Thyroid gland (tissue), 4 donors: ENCODE data around the gene PNPLA2. TPM values are rescaled to one million over a fixed set of nuclear protein-coding genes. Genes with fewer than 3 reads are reported as not detected.

Experiments
- DNase-seq, 2 donors: peaks; one replicate each; pipeline ENCODE4 v3.0.0-alpha.2; 2019
- H3K27ac ChIP-seq, 3 donors: fragments of 200-600 bp; sonication (generic); 1 replicate in 2 of 3; 2 replicates in 1 of 3; pipeline ENCODE4 v1.5.1; 2016 to 2019; ENCODE audit warnings: mild to moderate bottlenecking in 1 of 3, moderate library complexity in 1 of 3
- H3K27me3 ChIP-seq: fragments of 200-600 bp; sonication (generic); one replicate; pipeline ENCODE4 v1.5.1; 2019
- H3K36me3 ChIP-seq, 2 donors: fragments of 200-600 bp; sonication (generic); one replicate each; pipeline ENCODE4 v1.5.1; 2016 to 2019
- H3K4me1 ChIP-seq, 2 donors: fragments of 200-600 bp; sonication (generic); one replicate each; pipeline ENCODE4 v1.5.1; 2017 to 2019
- H3K4me3 ChIP-seq, 3 donors: fragments of 200-600 bp; sonication (generic); replicated peaks in 1 of 3; 1 replicate in 2 of 3; 2 replicates in 1 of 3; pipeline ENCODE4 v1.5.1; 2016; ENCODE audit warnings: mild to moderate bottlenecking in 1 of 3
- H3K9me3 ChIP-seq: fragments of 200-600 bp; sonication (generic); one replicate; pipeline ENCODE4 v1.5.1; 2017
- POLR2A ChIP-seq, 2 donors: fragments of 450-650 bp; IDR thresholded peaks; one replicate each; pipeline ENCODE4 v1.6.1; 2017; ENCODE audit warnings: antibody characterized with exemption in 2 of 2, mild to moderate bottlenecking in 2 of 2, moderate library complexity in 1 of 2
- WGBS, 2 donors: methylation state at CpG; one replicate each; pipeline ENCODE4 v1.1.5; 2017; 5-methylcytosine and 5-hydroxymethylcytosine counted together
- intact Hi-C: fragments of 100-400 bp; cut with DNase I; formaldehyde crosslinking; loops from one replicate; pipeline ENCODE4 v1.15.1; 2023
- total RNA-seq, 4 donors: library from RNA; depleted of rRNA; stranded (reverse); fragments of >200 nt; gene quantifications; one replicate each; pipeline ENCODE4 v1.2.3, GENCODE V29; 2016
- TF ChIP-seq, protein P1 (sequence below), 6 experiments: fragments of 200-600 bp in 3 of 6; fragments of 450-650 bp in 3 of 6; sonication (generic) in 3 of 6; IDR thresholded peaks; one replicate each; pipeline ENCODE4 v1.5.1; 2016 to 2019; ENCODE audit warnings: antibody characterized with exemption in 6 of 6, mild to moderate bottlenecking in 2 of 6, inconsistent platforms in 1 of 6, moderate library complexity in 1 of 6

PNPLA2 gene
- total RNA-seq, 4 donors from 2014 or later = 35.8 to 95.0 (median 57.6) TPM

DNA sequence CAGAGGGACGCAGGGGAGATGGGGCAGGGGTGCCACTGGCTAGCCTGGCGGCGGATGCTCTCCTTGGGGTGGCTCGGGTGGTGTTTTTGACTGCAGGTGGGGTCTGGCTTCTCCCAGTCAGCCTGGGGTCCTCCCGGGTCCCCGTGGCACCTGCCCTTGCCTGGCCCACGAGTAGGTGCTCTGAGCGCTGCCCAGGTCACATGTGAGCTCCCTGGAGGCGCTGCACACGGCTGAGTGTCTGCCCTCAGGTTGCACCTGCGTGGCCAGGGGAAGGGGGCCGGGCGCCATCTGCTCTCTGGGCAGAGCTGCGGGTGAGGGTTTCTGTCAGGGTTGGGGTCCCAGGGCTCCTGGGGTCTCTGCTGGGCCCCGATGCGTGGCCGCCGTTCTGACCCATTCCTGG is 29.2 kb downstream of the PNPLA2 start:
- H3K4me3 ChIP-seq = no peak overlapping the region
- no peak overlapping the region for H3K27ac ChIP-seq
- intact Hi-C loops = loop anchor here (5.0 kb wide), 1 partner anchor 204 kb away; no protein-coding TSS in a partner anchor
- TF ChIP-seq, protein P1, sequence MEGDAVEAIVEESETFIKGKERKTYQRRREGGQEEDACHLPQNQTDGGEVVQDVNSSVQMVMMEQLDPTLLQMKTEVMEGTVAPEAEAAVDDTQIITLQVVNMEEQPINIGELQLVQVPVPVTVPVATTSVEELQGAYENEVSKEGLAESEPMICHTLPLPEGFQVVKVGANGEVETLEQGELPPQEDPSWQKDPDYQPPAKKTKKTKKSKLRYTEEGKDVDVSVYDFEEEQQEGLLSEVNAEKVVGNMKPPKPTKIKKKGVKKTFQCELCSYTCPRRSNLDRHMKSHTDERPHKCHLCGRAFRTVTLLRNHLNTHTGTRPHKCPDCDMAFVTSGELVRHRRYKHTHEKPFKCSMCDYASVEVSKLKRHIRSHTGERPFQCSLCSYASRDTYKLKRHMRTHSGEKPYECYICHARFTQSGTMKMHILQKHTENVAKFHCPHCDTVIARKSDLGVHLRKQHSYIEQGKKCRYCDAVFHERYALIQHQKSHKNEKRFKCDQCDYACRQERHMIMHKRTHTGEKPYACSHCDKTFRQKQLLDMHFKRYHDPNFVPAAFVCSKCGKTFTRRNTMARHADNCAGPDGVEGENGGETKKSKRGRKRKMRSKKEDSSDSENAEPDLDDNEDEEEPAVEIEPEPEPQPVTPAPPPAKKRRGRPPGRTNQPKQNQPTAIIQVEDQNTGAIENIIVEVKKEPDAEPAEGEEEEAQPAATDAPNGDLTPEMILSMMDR (IDR thresholded peaks at IDR 0.05) = no peak
- no peak for TF ChIP-seq POLR2A (IDR thresholded peaks at IDR 0.05)
- DNase-seq = no peak
- no peaks in the 10 kb centered on the region for H3K27me3 ChIP-seq
- no peaks in the 10 kb centered on the region for H3K9me3 ChIP-seq
- WGBS, 2 donors = 90 to 92% methylated on average over 11 of the region's 18 CpGs
- no peaks in the 10 kb centered on the region for H3K36me3 ChIP-seq
- H3K4me1 ChIP-seq = peaks cover 45 to 54% of the 10 kb centered on the region in 2 donors

DNA sequence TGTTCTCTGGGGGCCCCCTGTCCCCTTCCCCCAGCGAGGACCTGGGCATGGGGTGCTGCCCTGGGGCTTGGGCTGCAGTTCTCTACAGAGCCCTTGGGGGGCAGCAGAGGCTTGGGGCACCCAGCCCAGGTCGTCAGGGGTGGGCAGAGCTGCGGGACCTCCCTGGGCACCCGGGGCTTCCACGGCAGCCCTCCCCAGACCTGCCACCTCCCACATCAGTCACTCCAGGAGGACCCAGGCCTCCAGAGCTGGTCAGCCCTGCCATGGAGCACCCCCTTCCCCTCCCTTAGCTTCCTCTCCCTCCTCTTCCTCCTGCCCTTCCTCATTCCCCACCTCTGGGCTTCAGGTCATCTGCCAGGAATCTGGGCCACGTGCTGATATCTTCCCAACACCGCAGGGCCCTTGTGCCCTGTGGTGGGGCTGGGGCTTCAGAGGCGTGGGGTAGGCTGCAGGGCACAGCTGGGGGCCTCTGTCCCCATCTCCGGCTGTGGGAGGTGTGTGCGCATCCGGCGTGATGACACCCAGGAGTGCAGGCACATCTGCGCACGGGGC is 29.7 kb downstream of the PNPLA2 start:
- no peaks in the 10 kb centered on the region for H3K27me3 ChIP-seq
- TF ChIP-seq POLR2A (IDR thresholded peaks at IDR 0.05) = no peak
- TF ChIP-seq, protein P1 (IDR thresholded peaks at IDR 0.05) = peak; percentile 62 to 93 (median 76)
- peak; percentile 45 to 47 for DNase-seq
- H3K4me1 ChIP-seq = peaks cover 44 to 54% of the 10 kb centered on the region in 2 donors
- intact Hi-C loops = loop anchor here (5.0 kb wide), 1 partner anchor 204 kb away; no protein-coding TSS in a partner anchor
- H3K4me3 ChIP-seq = no peak overlapping the region
- no peaks in the 10 kb centered on the region for H3K9me3 ChIP-seq
- WGBS, 2 donors = 41 to 52% methylated on average over 13 of the region's 14 CpGs
- no peaks in the 10 kb centered on the region for H3K36me3 ChIP-seq
- H3K27ac ChIP-seq = no peak overlapping the region

DNA sequence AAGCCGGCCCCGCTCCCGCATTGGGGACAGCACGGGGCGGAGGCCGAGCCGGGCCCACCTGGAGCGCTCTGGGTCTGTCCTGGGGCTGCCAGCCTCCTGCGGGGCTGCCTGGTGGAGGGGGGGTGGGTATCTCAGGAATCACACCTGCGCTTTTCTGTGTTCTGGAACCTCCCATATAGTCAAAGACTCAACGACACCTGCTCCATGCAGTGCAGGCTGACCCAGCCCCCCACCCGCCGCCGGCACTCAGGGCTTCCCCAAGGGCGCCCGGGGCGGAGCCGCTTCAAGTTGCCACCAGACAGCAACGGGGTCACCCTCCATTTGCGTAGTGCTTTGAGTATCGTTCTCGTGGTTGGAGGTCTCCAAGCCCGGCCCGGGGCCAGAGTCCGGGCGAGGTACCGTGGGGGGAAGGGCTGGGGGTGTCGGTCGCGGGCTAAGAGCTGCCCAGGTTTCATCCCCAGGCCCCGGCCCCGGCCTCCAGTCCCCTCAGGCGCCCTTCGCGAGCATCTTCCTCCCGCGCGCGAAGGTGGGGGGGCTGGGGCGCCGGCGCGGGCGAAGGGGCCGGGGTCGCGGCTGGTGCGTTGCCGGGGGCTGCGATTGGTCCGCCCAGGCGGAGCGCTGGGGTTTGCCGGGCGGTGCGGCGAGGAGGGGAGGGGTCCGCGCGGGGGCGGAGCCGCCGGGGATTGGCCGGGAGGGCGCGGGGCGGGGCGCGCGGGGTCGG is 30.6 kb downstream of the PNPLA2 start:
- WGBS, 2 donors = 20% methylated on average over 10 of the region's 71 CpGs; no CpG with 5 or more reads in 1 of the 2 donors
- TF ChIP-seq, protein P1 (IDR thresholded peaks at IDR 0.05) = no peak
- TF ChIP-seq POLR2A (IDR thresholded peaks at IDR 0.05) = no peak
- peak; percentile 53 to 59 for DNase-seq
- H3K9me3 ChIP-seq = no peaks in the 10 kb centered on the region
- no peaks in the 10 kb centered on the region for H3K27me3 ChIP-seq
- H3K4me3 ChIP-seq = peak overlapping the region in 2 of 3 donors; percentile 35 to 41
- H3K36me3 ChIP-seq = no peaks in the 10 kb centered on the region
- H3K4me1 ChIP-seq = peaks cover 39 to 54% of the 10 kb centered on the region in 2 donors
- intact Hi-C loops = loop anchor here (5.0 kb wide), 1 partner anchor 203 kb away; no protein-coding TSS in a partner anchor
- H3K27ac ChIP-seq = no peak overlapping the region

DNA sequence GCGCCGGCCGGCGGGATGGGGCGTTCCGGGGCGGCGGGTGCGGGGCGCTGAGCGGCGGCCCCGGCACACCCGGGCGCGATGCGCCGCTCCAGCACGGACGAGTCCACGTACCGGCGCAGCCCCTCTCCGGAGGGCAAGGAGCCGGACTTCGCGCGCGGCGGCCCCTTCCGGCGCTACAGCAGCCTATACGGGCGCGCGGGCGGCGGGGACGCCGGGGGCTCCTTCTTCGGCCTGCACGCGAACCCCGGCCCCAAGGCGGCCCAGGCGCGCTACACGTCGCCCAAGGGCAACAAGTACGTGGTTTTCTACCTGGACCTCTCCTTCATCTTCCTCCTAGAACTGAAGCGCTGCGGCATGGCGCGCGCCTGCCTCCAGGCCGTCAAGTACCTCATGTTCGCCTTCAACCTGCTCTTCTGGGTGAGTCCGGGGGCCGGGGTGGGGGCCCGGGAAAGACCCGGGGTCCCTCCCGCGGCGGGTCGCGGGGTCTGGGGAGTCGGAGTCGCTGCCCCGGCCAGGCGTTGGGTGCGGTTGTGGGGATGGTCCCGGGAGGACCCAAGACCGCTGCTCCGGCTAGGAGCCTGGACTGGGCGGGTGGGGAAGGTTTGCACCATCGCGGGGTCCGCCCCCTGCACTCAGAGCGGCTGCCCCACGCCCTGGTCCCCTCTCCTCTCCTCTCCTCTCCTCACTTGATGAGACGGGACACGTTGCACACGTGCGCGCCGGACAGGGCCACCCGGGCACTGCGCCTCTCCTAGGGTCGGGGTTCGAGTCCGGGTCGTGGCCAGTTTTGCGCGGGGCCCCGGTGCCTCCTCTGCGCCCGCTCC is 31.4 kb downstream of the PNPLA2 start:
- WGBS, 2 donors = 32% methylated on average over 22 of the region's 97 CpGs; no CpG with 5 or more reads in 1 of the 2 donors
- H3K36me3 ChIP-seq = no peaks in the 10 kb centered on the region
- peak overlapping the region in 1 of 3 donors; percentile 17 for H3K4me3 ChIP-seq
- peak in 1 of 2 donors; percentile 31 for DNase-seq
- no peaks in the 10 kb centered on the region for H3K9me3 ChIP-seq
- TF ChIP-seq, protein P1 (IDR thresholded peaks at IDR 0.05) = no peak
- no peak for TF ChIP-seq POLR2A (IDR thresholded peaks at IDR 0.05)
- intact Hi-C loops = loop anchor here (5.0 kb wide), 1 partner anchor 202 kb away; no protein-coding TSS in a partner anchor
- H3K27ac ChIP-seq = no peak overlapping the region
- H3K4me1 ChIP-seq = peaks cover 35 to 50% of the 10 kb centered on the region in 2 donors
- no peaks in the 10 kb centered on the region for H3K27me3 ChIP-seq
